Spleen (tissue), 11 donors: ENCODE data around the gene SCUBE1. TPM values are rescaled to one million over a fixed set of nuclear protein-coding genes. Genes with fewer than 3 reads are reported as not detected.

Experiments
- DNase-seq: peaks from one replicate; pipeline ENCODE4 v3.0.0-alpha.2; 2020
- H3K27ac ChIP-seq, 8 donors: fragments of 200-600 bp; sonication (generic) in 7 of 8; 1 replicate in 4 of 8; 2 replicates in 4 of 8; pipeline versions ENCODE4 v1.5.0 to v1.8.0; 2016 to 2021; ENCODE audit warnings: inconsistent platforms in 4 of 8, mild to moderate bottlenecking in 4 of 8, moderate library complexity in 1 of 8
- H3K27me3 ChIP-seq, 7 donors: fragments of 200-600 bp; sonication (generic) in 6 of 7; replicated peaks in 1 of 7; 1 replicate in 4 of 7; 2 replicates in 3 of 7; pipeline versions ENCODE4 v1.5.0 to v1.8.0; 2016 to 2021; ENCODE audit warnings: inconsistent platforms in 3 of 7, mild to moderate bottlenecking in 1 of 7
- H3K36me3 ChIP-seq, 6 donors: fragments of 200-600 bp; sonication (generic) in 5 of 6; 1 replicate in 4 of 6; 2 replicates in 2 of 6; pipeline versions ENCODE4 v1.5.0 to v1.8.0; 2016 to 2021; ENCODE audit warnings: inconsistent platforms in 2 of 6
- H3K4me1 ChIP-seq, 6 donors: fragments of 200-600 bp; sonication (generic) in 5 of 6; 1 replicate in 3 of 6; 2 replicates in 3 of 6; pipeline versions ENCODE4 v1.5.0 to v1.8.0; 2016 to 2021; ENCODE audit warnings: inconsistent platforms in 3 of 6
- H3K4me3 ChIP-seq, 8 donors: fragments of 200-600 bp; sonication (generic) in 7 of 8; 1 replicate in 4 of 8; 2 replicates in 4 of 8; pipeline versions ENCODE4 v1.5.0 to v1.8.0; 2016 to 2021; ENCODE audit warnings: inconsistent platforms in 4 of 8, mild to moderate bottlenecking in 4 of 8, moderate library complexity in 2 of 8
- H3K9me3 ChIP-seq, 8 donors: fragments of 200-600 bp; sonication (generic) in 7 of 8; 1 replicate in 4 of 8; 2 replicates in 4 of 8; pipeline versions ENCODE4 v1.5.0 to v1.8.0; 2016 to 2021; ENCODE audit warnings: inconsistent platforms in 4 of 8
- CTCF ChIP-seq, 11 experiments: fragments of 200-600 bp in 7 of 11; fragments of 450-650 bp in 4 of 11; sonication (generic) in 4 of 11; IDR thresholded peaks in 8 of 11; conservative IDR thresholded peaks in 3 of 11; 1 replicate in 7 of 11; 2 replicates in 4 of 11; pipeline versions ENCODE4 v1.4.0 to v1.8.0; 2016 to 2021; ENCODE audit warnings: antibody characterized with exemption in 11 of 11, inconsistent platforms in 4 of 11, mild to moderate bottlenecking in 1 of 11
- POLR2A ChIP-seq, 3 donors: fragments of 450-650 bp; IDR thresholded peaks; one replicate each; pipeline ENCODE4 v1.5.1; 2017; ENCODE audit warnings: antibody characterized with exemption in 3 of 3, mild to moderate bottlenecking in 1 of 3
- POLR2AphosphoS5 ChIP-seq, 3 donors: sonication (generic); formaldehyde crosslinking; IDR thresholded peaks; one replicate each; pipeline ENCODE4 v1.5.1; 2017; ENCODE audit warnings: antibody characterized with exemption in 3 of 3
- whole genome bisulfite sequencing, 5 donors: extraction: QIAGEN DNeasy Blood & Tissue Kit in 3 of 5; methylation state at CpG; one replicate each; pipeline versions ENCODE4 v1.1.5 to v1.1.7; 2013 to 2018; 5-methylcytosine and 5-hydroxymethylcytosine counted together
- intact Hi-C: fragments of 100-400 bp; cut with DNase I; formaldehyde crosslinking; loops from one replicate; pipeline ENCODE4 v1.15.0; 2023; ENCODE audit warnings: low total_unique reads
- polyA plus RNA-seq, 3 donors: library from polyadenylated mRNA; stranded (reverse); fragments of 200-250 nt; gene quantifications; one replicate each; pipeline ENCODE4 v1.2.1, GENCODE V29; 2013
- total RNA-seq, 7 donors: library from RNA; depleted of rRNA in 3 of 7; stranded (reverse); fragments of >200 nt in 3 of 7; fragmentation: NEBNext Ultra II Directional in 4 of 7; extraction: Animal tissue kit (Norgen Biotek cat#: 25700) in 4 of 7; gene quantifications; one replicate each; pipeline versions ENCODE4 v1.1.0 to v1.2.1, GENCODE V29; 2016 to 2021
- donor health status: healthy with polysubstance abuse.
- donor health status: DM: no; HTN: no; CAD: no; lungs with moderate emphysema.
- donor health status: DM: no; HTN: no; CAD: no.
- donor health status: Bipolar disorder and iron deficiency.
- donor health status: healthy.
- donor health status: DM: no; HTN: no; CAD: no.
- donor health status: DM: yes; HTN: yes; CAD: no.

The SCUBE1 gene
- total and polyA plus RNA-seq, 10 donors: 0.46 to 43.5 (median 15.9) TPM

- no peaks in the 10 kb centered on the region for H3K27me3 ChIP-seq
- no peak for DNase-seq
- intact Hi-C loops: no loop called here
- no peak for TF ChIP-seq POLR2AphosphoS5 (IDR thresholded peaks at IDR 0.05)
- no peak for TF ChIP-seq CTCF (IDR thresholded peaks at IDR 0.05 in 8 of 11, conservative IDR thresholded peaks at IDR 0.05 in 3 of 11)
- TF ChIP-seq POLR2A (IDR thresholded peaks at IDR 0.05): no peak
- H3K4me1 ChIP-seq: peaks cover 4 to 55% (median 25%) of the 10 kb centered on the region in 6 donors
- H3K9me3 ChIP-seq: no peaks in the 10 kb centered on the region
- H3K27ac ChIP-seq: no peak overlapping the region
- whole genome bisulfite sequencing, 5 donors: 82 to 90% (median 89%) methylated on average over 5 to 7 of the region's 7 CpGs
- H3K4me3 ChIP-seq: no peak overlapping the region
- H3K36me3 ChIP-seq: no peaks in the 10 kb centered on the region
Observed at GRCh38 chr22:43240614-43241013, 102.6 kb downstream of the SCUBE1 start.

GRCh38 chr22:43239956-43240355 is 103.2 kb downstream of the SCUBE1 start:
- no peak for TF ChIP-seq POLR2AphosphoS5 (IDR thresholded peaks at IDR 0.05)
- Histone ChIP-seq H3K27me3 (no peaks in the 10 kb centered on the region), H3K9me3 (no peaks in the 10 kb centered on the region), H3K36me3 (no peaks in the 10 kb centered on the region), H3K4me3 (no peak overlapping the region), H3K4me1 (peaks cover 4 to 61% (median 28%) of the 10 kb centered on the region in 6 donors), H3K27ac (no peak overlapping the region)
- 66 to 92% (median 81%) methylated on average over 3 to 9 of the region's 9 CpGs for WGBS, 5 donors
- no peak for DNase-seq
- intact Hi-C loops: no loop called here

- TF ChIP-seq POLR2AphosphoS5 (IDR thresholded peaks at IDR 0.05) (peak in 1 of 3 donors; percentile 30), CTCF (IDR thresholded peaks at IDR 0.05 in 8 of 11, conservative IDR thresholded peaks at IDR 0.05 in 3 of 11) (no peak), POLR2A (IDR thresholded peaks at IDR 0.05) (no peak)
- H3K27me3 ChIP-seq: no peaks in the 10 kb centered on the region
- no peak overlapping the region for H3K27ac ChIP-seq
- no peak overlapping the region for H3K4me3 ChIP-seq
- no peaks in the 10 kb centered on the region for H3K9me3 ChIP-seq
- peaks cover 4 to 64% (median 28%) of the 10 kb centered on the region in 6 donors for H3K4me1 ChIP-seq
- no peak for DNase-seq
- H3K36me3 ChIP-seq: no peaks in the 10 kb centered on the region
- intact Hi-C loops: no loop called here
- 38 to 68% (median 64%) methylated on average over 7 of the region's 7 CpGs for WGBS, 5 donors
Observed at GRCh38 chr22:43239193-43239780, 103.9 kb downstream of the SCUBE1 start.

GRCh38 chr22:43238526-43239006 is 104.6 kb downstream of the SCUBE1 start:
- Histone ChIP-seq H3K27me3 (no peaks in the 10 kb centered on the region), H3K9me3 (no peaks in the 10 kb centered on the region), H3K4me3 (no peak overlapping the region), H3K4me1 (peaks cover 4 to 64% (median 28%) of the 10 kb centered on the region in 6 donors), H3K36me3 (no peaks in the 10 kb centered on the region), H3K27ac (no peak overlapping the region)
- intact Hi-C loops: no loop called here
- peak in 1 of 3 donors; percentile 10 for TF ChIP-seq POLR2AphosphoS5 (IDR thresholded peaks at IDR 0.05)
- TF ChIP-seq POLR2A (IDR thresholded peaks at IDR 0.05): no peak
- TF ChIP-seq CTCF (IDR thresholded peaks at IDR 0.05 in 8 of 11, conservative IDR thresholded peaks at IDR 0.05 in 3 of 11): no peak
- whole genome bisulfite sequencing, 5 donors: 84 to 92% (median 88%) methylated on average over 12 to 19 of the region's 19 CpGs
- no peak for DNase-seq
